OCI-LY7 (cell line): ENCODE data around the gene ANTXR1.

Source experiments
- CTCF ChIP-seq: fragments of 200-600 bp; sonication (generic); conservative IDR thresholded peaks from 2 replicates; pipeline ENCODE4 v1.5.1; 2014; ENCODE audit warnings: mild to moderate bottlenecking, antibody characterized with exemption, low read length, moderate library complexity, mixed read lengths
- EZH2phosphoT487 ChIP-seq: fragments of 200-600 bp; sonication (generic); IDR thresholded peaks from 2 replicates; pipeline ENCODE4 v1.6.1; 2018; ENCODE audit warnings: low read depth, borderline replicate concordance, mild to moderate bottlenecking, mixed run types, antibody characterized with exemption, low read length, moderate library complexity, mixed read lengths

- TF ChIP-seq CTCF (no peak), EZH2phosphoT487 (no peak)
Observed at GRCh38 chr2:69163109-69163508, 150.1 kb downstream of the ANTXR1 start.
